HEK293T (cell line): ENCODE results near the gene CLCN7.

Source experiments
- BHLHE40 ChIP-seq: fragments of 450-650 bp; IDR thresholded peaks from 2 replicates; pipeline ENCODE4 v1.6.1; 2016; ENCODE audit warnings: mild to moderate bottlenecking, moderate library complexity, borderline replicate concordance
- FOXA1 ChIP-seq: fragments of 450-650 bp; IDR thresholded peaks from 2 replicates; pipeline ENCODE4 v1.6.1; 2016; ENCODE audit warnings: mild to moderate bottlenecking
- NFRKB ChIP-seq: fragments of 450-650 bp; IDR thresholded peaks from 2 replicates; pipeline ENCODE4 v1.6.1; 2016; ENCODE audit warnings: mild to moderate bottlenecking, moderate library complexity
- SP1 ChIP-seq: fragments of 450-650 bp; IDR thresholded peaks from 2 replicates; pipeline ENCODE4 v1.6.1; 2017

DNA sequence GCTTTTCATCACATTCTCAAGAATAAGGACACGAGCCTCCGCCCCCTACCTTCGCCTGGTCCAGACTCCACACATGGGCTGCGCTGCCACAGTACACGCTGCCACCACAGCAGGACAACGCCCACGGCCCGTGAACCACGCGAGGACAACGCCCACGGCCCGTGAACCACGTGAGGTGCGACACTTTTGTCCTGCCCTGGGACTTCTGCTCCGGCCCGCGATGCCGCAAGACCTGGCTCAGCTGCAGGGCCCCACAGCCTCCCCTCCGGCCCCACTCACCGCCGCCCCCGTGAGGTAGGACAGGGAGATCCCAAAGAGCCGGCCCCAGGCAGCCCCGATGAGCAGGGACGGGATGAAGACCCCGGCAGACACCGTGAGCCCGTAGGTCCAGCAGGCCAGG, 24.6 kb downstream of the CLCN7 start:
- TF ChIP-seq BHLHE40 (no peak), FOXA1 (no peak), SP1 (no peak), NFRKB (no peak)
